SIG-M5 treated with dmso at 0.1 percent for 504 hours (cell line): Measurements from ENCODE around the gene C14orf119.
"Not testable (repeated sequence)": the region's sequence is repeated elsewhere in the genome, so short reads cannot be mapped to it uniquely, and the experiment has no call there.

Experiments used
- DNase-seq: peaks from one replicate; lab custom pipeline; 2025; ENCODE audit not compliant: unreplicated experiment; lab: John Stamatoyannopoulos, UW

Gene C14orf119

GRCh38 chr14:23089498-23090253, 5.6 kb upstream of the C14orf119 start:
- DNase-seq, result no peak

GRCh38 chr14:23090254-23090636, 5.1 kb upstream of the C14orf119 start:
- no peak for DNase-seq

- DNase-seq, result no peak
Observed at GRCh38 chr14:23091294-23092225, 3.7 kb upstream of the C14orf119 start.

- DNase-seq, result no peak
Observed at GRCh38 chr14:23093104-23093503, 2.2 kb upstream of the C14orf119 start.

GRCh38 chr14:23093526-23093925, 1.8 kb upstream of the C14orf119 start:
- DNase-seq, result no peak

- DNase-seq, result no peak
Observed at GRCh38 chr14:23093991-23094665, 1.2 kb upstream of the C14orf119 start.

- no peak for DNase-seq
Observed at GRCh38 chr14:23094666-23095195, 574 bp upstream of the C14orf119 start, which contains the start of gene ACIN1. Gene ACIN1 (minus strand): TSS chr14:23095136. CDS start chr14:23095112, 24 bp downstream.

- DNase-seq, result no peak
Observed at GRCh38 chr14:23097786-23098185, 2.5 kb downstream of the C14orf119 start.

- no peak for DNase-seq
Observed at GRCh38 chr14:23099212-23099861, 4.0 kb downstream of the C14orf119 start.

GRCh38 chr14:23101213-23101970, 6.1 kb downstream of the C14orf119 start:
- DNase-seq, result no peak

GRCh38 chr14:23101986-23102625, 6.8 kb downstream of the C14orf119 start:
- no peak for DNase-seq

GRCh38 chr14:23102801-23103200, 7.5 kb downstream of the C14orf119 start:
- DNase-seq, result no peak

GRCh38 chr14:23103581-23103980, 8.3 kb downstream of the C14orf119 start:
- DNase-seq, result no peak

- DNase-seq, result no peak
Observed at GRCh38 chr14:23104070-23104590, 8.8 kb downstream of the C14orf119 start.

- no peak for DNase-seq
Observed at GRCh38 chr14:23104591-23105347, 9.5 kb downstream of the C14orf119 start, which contains the start of gene CIROP. Gene CIROP (minus strand): TSS chr14:23104989. CDS start chr14:23104920, 69 bp downstream.

GRCh38 chr14:23105348-23105824, 10.1 kb downstream of the C14orf119 start:
- no peak for DNase-seq

GRCh38 chr14:23106747-23107045, 11.4 kb downstream of the C14orf119 start:
- no peak for DNase-seq

- DNase-seq, result not testable (repeated sequence)
Observed at GRCh38 chr14:23107620-23108019, 12.3 kb downstream of the C14orf119 start.
